Stimulated activated naive CD8-positive, alpha-beta T cell treated with anti-CD3 and anti-CD28 coated beads, Interleukin-15, Interleukin-2, amounts not matched to agents 100 U/mL and 50 U/mL, for 24 hours (primary cell): Measurements from ENCODE around the gene ZNF160.
"Not testable (repeated sequence)": the region's sequence is repeated elsewhere in the genome, so short reads cannot be mapped to it uniquely, and the experiment has no call there.

Experiments
- ATAC-seq: fragments of 150-1000 bp; cut with Tn5 transposase; one replicate; pipeline ENCODE4 v1.10.0; 2021
- DNase-seq: peaks from one replicate; pipeline ENCODE4 v3.0.0; 2021

ZNF160 gene

GRCh38 chr19:53103234-53104203 lies at the start of gene ZNF160:
Gene ZNF160 (minus strand): TSS chr19:53103422. CDS start chr19:53086276, 17,146 bp downstream.
- DNase-seq (peak; percentile 99), ATAC-seq (peak; percentile 99)

DNA sequence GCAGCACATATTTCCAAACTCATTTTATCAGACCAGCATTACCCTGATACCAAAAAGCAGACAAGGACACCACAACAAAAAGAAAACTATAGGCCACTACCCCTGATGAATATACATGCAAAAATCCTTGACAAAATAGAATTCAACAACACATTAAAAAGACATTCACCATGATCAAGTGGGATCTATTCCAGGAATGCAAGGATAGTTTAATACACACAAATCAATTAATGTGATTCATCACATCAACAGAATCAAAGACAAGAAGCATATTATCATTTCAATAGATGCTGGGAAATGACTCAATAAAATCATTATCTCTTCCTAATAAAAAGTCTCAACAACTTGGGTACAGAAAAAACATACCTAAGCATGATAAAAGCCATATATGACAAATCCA lies 44.4 kb upstream of the ZNF160 start:
- ATAC-seq (no peak), DNase-seq (no peak)

- no peak for ATAC-seq
- no peak for DNase-seq
These were observed 37.1 kb upstream of the ZNF160 start for GRCh38 chr19:53140351-53140750.

DNA sequence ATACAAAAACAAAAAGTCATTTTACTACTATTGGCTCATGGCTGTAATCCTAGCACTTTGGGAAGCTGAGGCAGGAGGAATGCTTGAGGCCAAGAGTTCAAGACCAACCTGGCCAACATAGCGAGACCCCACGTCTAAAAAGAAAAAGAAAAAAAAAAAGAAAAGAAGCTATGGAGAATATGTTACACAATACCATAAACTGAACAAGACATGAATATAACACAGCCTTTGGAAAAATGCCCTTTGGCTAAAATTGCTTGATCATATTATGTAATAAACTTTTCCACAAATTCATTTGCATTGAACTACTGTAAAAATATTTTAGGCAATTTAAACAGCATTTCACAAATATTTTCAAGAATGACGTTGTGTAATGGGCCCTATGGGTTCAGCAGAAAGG lies 33.2 kb upstream of the ZNF160 start:
- ATAC-seq (no peak), DNase-seq (no peak)

GRCh38 chr19:53132141-53132991 lies 29.1 kb upstream of the ZNF160 start, which contains the start of gene ZNF415:
Gene ZNF415 (minus strand): TSS chr19:53132910. CDS start chr19:53122676, 10,234 bp downstream.
- peak; percentile 52 for ATAC-seq

DNA sequence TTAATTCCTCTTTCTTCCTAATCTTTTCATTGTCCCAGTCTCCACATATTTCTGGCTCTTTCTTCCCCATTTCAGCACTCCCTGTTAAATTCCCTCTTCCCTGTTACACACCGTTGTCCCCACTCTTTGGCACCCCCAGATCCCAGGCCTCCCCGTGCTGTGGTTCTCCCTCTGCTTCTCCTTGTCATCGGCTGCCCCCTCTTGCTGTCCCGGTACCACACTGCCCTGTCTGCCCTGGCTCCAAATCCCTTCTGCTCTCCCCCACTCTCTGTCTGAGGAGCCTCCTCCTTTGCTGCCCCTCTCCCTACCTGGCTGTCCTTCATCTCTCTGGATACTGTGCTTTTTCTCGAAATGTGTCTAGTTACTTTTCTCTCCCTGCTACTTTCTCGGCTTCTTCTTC lies 28.5 kb upstream of the ZNF160 start:
- ATAC-seq = no peak

More at GRCh38 chr19:53132141-53132991, 29.1 kb upstream of the ZNF160 start, which contains the start of gene ZNF415:
- peak; percentile 59 for DNase-seq

DNA sequence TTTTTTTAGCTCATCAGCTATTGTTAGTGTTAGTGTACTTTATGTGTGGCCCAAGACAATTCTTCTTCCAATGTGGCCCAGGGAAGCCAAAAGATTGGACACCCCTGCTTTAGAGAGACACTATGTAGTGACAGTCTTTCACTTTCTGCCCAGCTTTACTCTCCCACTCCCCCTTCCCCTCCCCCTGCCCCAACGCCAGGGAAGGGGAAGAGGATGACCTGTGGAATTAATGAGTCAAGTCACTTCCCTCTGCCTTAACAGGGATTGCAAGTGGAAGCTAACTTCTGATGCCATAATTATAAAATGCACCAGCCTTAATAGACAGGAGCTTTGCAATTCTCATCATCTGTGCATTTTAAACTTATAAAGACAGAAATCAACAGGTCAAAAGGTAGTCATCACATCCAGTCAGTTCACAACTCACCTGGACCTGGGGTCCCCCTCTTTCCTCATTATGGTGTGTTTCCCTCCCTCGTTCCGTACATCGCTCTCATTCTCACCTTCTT lies 27.9 kb upstream of the ZNF160 start:
- DNase-seq = no peak
- no peak for ATAC-seq

More for the DNA sequence above, 28.5 kb upstream of the ZNF160 start:
- no peak for DNase-seq

- no peak for DNase-seq
- no peak for ATAC-seq
These were observed 27.3 kb upstream of the ZNF160 start for GRCh38 chr19:53130506-53130905.

- not testable (repeated sequence) for DNase-seq
These were observed 23.7 kb upstream of the ZNF160 start for GRCh38 chr19:53126733-53127526.

DNA sequence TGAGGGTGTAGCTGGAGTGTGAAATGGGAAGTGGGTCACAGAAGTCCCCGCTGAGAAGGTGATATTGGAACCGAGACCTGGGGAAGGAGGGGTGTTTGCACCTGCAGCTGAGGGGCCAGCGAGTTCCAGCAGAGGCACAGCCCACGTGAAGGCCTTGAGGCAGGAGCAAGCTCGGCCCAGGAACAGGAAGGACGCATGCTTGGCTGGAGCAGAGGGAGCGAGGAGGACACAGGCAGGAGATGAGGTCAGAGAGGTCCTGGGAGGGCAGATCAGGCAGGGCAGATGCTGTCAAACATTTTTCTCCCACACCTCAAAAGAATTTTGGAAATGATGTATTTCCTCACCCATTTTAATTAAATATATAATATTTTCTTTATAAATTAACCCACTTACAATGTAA lies 20.2 kb upstream of the ZNF160 start:
- DNase-seq = no peak
- no peak for ATAC-seq

More at GRCh38 chr19:53126733-53127526, 23.7 kb upstream of the ZNF160 start:
- not testable (repeated sequence) for ATAC-seq

- ATAC-seq (no peak), DNase-seq (no peak)
These were observed 9.1 kb upstream of the ZNF160 start for GRCh38 chr19:53112286-53112685.

DNA sequence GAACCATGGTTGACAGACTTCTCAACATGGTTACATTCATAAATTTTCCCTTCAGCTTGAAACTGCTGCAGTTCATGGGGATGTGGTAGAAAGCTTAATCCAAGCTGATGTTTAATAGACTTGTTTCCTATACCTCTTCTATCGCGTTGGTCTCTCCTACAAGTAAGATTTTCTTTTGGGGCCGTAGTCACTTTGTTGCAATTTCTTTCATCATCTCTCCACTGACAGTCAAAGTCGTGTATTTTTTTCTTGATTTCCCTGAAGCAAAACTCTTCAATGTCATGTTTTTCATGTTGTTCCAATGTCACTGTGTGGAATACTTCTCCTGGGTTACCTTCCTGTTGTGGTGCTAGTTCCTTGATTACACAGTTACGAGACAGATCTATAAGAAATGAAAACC lies 6.3 kb upstream of the ZNF160 start:
- DNase-seq (no peak), ATAC-seq (no peak)

GRCh38 chr19:53102756-53103233 lies 427 bp downstream of the ZNF160 start:
- ATAC-seq (peak; percentile 7), DNase-seq (peak; percentile 52)

GRCh38 chr19:53102206-53102755 lies 941 bp downstream of the ZNF160 start:
- no peak for ATAC-seq
- no peak for DNase-seq

DNA sequence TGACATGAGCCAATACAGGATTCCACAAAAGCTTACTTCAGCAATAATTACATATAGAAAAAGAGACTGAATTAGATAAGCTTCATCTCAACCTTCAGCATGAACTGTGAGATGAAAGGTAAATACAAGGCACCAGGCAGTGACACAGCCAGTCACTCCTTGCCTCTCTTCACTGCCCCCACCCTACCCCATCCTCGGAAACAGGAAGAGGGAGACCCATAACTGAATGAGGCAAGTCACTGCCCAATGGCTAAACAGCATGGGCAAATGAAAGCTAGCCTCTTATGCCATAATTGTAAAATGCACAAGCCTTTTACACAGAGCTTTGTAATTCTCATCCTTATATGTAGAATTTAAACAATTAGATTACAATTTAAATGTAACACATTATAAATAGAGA lies 1.7 kb downstream of the ZNF160 start:
- DNase-seq = peak; percentile 13
- ATAC-seq = no peak

- DNase-seq, ATAC-seq: not testable (repeated sequence)
These were observed 4.7 kb downstream of the ZNF160 start for GRCh38 chr19:53098570-53098969.

DNA sequence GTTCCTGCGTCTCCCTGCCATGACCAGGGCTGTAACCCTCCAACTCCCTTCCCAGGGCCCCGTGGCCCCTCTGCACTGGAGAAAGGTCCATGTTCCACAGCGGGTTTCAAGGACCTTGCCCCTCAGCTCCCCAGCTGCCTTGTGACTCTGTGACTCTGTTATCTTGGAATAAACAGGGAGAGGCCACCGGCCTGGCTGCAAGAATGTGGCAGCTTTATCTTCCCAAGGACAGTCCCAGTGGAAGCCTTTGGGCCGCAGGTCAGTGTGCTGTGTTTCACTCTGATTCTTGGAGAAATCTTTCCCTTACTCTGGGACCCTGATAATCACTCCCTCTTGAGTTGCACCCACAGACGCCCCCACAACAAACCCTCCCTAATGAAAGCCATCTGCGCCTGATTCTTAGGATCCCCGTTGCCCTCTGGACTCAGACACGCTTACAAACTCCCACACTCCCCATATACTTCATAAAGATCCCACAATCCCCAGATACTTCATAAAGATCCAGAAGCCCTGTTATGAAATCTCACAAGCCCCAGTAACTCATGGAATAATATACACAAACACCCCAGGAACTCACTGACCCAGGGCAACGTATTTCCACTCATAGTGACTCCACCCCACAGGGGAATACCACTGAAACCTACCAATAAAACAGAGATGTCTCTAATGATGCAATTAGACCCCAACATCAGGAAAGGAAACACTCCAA lies 6.1 kb downstream of the ZNF160 start:
- not testable (repeated sequence) for ATAC-seq, DNase-seq

GRCh38 chr19:53096579-53096978 lies 6.6 kb downstream of the ZNF160 start:
- not testable (repeated sequence) for ATAC-seq, DNase-seq

DNA sequence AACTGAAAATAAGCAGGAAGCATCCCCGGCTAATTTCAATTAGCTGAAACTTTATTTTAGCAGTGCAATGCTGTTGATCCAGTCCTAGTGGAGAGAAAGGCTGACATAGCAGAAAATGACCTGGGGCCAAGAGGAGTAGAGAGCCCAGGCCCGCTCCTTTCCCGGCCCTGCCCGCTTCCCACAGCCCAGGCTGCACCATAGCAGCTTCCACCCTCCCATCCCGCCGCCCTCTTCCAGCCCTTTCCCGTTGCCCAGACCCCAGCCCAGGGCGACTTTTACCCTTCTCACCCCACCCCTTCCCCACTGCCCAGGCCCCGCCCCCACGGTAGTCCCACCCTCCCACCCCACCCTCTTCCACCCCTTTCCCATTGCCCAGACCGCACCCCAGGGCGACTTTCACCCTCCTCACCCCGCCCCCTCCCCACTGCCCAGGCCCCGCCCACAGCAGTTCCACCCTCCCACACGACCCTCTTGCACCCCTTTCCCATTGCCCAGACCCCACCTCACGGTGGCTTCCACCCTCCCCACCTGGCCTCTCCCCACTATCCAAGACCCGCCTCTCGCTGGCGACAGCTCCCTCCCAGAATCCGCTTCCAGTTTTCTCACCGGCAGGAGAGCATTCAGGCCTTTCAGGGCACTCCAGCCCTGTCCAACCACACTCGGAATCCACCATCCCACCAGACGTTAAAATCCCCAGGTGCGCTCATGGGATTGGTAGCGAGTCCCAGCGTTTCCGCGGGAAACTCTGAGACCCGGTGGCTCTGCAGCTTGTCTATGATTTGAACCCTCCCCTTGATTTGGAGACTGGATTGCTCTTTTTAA lies 8.3 kb downstream of the ZNF160 start:
- no peak for ATAC-seq
- no peak for DNase-seq
